DND-41 (cell line): ENCODE data around the gene HPS5.
"Not testable (repeated sequence)": the region's sequence is repeated elsewhere in the genome, so short reads cannot be mapped to it uniquely, and the experiment has no call there.

Source experiments
- ATAC-seq: fragments of 200-7000 bp; cut with Tn5 transposase; 3 replicates; pipeline ENCODE4 v1.9.1; 2021; ENCODE audit warnings: low read depth; ENCODE audit not compliant: insufficient read depth
- DNase-seq: peaks from one replicate; pipeline ENCODE4 v3.0.0-alpha.2; 2020
- H2AFZ ChIP-seq: 2 replicates; pipeline ENCODE4 v1.6.0; 2012; ENCODE audit warnings: low read depth, low read length
- H3K27ac ChIP-seq: 2 replicates; pipeline ENCODE4 v1.5.1; 2012; ENCODE audit warnings: low read length, inconsistent platforms
- H3K27me3 ChIP-seq: fragments of 200-600 bp; sonication (generic); 2 replicates; pipeline ENCODE4 v1.6.0; 2012; ENCODE audit warnings: low read length, mild to moderate bottlenecking, inconsistent platforms; ENCODE audit not compliant: insufficient read depth, poor library complexity
- H3K36me3 ChIP-seq: 2 replicates; pipeline ENCODE4 v1.5.1; 2012; ENCODE audit warnings: low read length, inconsistent platforms; ENCODE audit not compliant: insufficient read depth
- H3K4me1 ChIP-seq: 2 replicates; pipeline ENCODE4 v1.5.1; 2012; ENCODE audit warnings: mild to moderate bottlenecking, low read length; ENCODE audit not compliant: insufficient read depth
- H3K4me2 ChIP-seq: 2 replicates; pipeline ENCODE4 v1.6.0; 2012; ENCODE audit warnings: mild to moderate bottlenecking, moderate library complexity, low read length, inconsistent platforms; ENCODE audit not compliant: insufficient read depth
- H3K4me3 ChIP-seq, 2 experiments: fragments of 200-600 bp in 1 of 2; shearing (Covaris generic) in 1 of 2; 2 replicates each; pipeline ENCODE4 v1.5.1; 2012 to 2016; ENCODE audit warnings: inconsistent platforms in 2 of 2, low read length in 2 of 2, mild to moderate bottlenecking in 2 of 2, low read depth in 1 of 2, moderate library complexity in 1 of 2
- H3K79me2 ChIP-seq: 2 replicates; pipeline ENCODE4 v1.6.0; 2012; ENCODE audit warnings: low read length, inconsistent platforms; ENCODE audit not compliant: insufficient read depth
- H3K9ac ChIP-seq: 2 replicates; pipeline ENCODE4 v1.6.0; 2012; ENCODE audit warnings: low read depth, mild to moderate bottlenecking, inconsistent platforms, low read length, moderate library complexity
- H3K9me3 ChIP-seq: 2 replicates; pipeline ENCODE4 v1.5.1; 2012; ENCODE audit warnings: low read length, moderate library complexity, mild to moderate bottlenecking, inconsistent platforms; ENCODE audit not compliant: insufficient read depth, severe bottlenecking
- H4K20me1 ChIP-seq: 2 replicates; pipeline ENCODE4 v1.6.0; 2012; ENCODE audit warnings: low read length; ENCODE audit not compliant: insufficient read depth
- CTCF ChIP-seq: IDR thresholded peaks from 2 replicates; pipeline ENCODE4 v1.5.1; 2012; ENCODE audit warnings: borderline replicate concordance, low read length, moderate library complexity, mild to moderate bottlenecking; ENCODE audit not compliant: poor library complexity, severe bottlenecking; ENCODE audit errors: extremely low read depth
- EZH2 ChIP-seq: IDR thresholded peaks from 3 replicates; pipeline ENCODE4 v1.6.1; 2012; ENCODE audit warnings: borderline replicate concordance, low read depth, mild to moderate bottlenecking, moderate library complexity, low read length, inconsistent platforms; ENCODE audit not compliant: severe bottlenecking

HPS5 gene

GRCh38 chr11:18271206-18271605, 50.7 kb downstream of the HPS5 start:
- DNase-seq (no peak), ATAC-seq (no peak)
- TF ChIP-seq CTCF = no peak
- no peak for TF ChIP-seq EZH2

GRCh38 chr11:18270102-18270501, 51.8 kb downstream of the HPS5 start:
- no peak for ATAC-seq
- Histone ChIP-seq H3K27me3 (peaks cover 4% of the 10 kb centered on the region), H4K20me1 (no peaks in the 10 kb centered on the region), H2AFZ (no peak overlapping the region), H3K4me1 (no peaks in the 10 kb centered on the region), H3K9ac (no peak overlapping the region), H3K79me2 (no peaks in the 10 kb centered on the region), H3K4me2 (no peak overlapping the region), H3K9me3 (no peaks in the 10 kb centered on the region), H3K4me3 (no peak overlapping the region), H3K27ac (no peak overlapping the region), H3K36me3 (no peaks in the 10 kb centered on the region)
- no peak for TF ChIP-seq CTCF
- no peak for TF ChIP-seq EZH2
- no peak for DNase-seq

More at GRCh38 chr11:18271206-18271605, 50.7 kb downstream of the HPS5 start:
- Histone ChIP-seq H3K4me2 (no peak overlapping the region), H3K9me3 (no peaks in the 10 kb centered on the region), H3K27ac (no peak overlapping the region), H3K27me3 (no peaks in the 10 kb centered on the region), H3K9ac (no peak overlapping the region), H3K79me2 (no peaks in the 10 kb centered on the region), H4K20me1 (no peaks in the 10 kb centered on the region), H3K36me3 (no peaks in the 10 kb centered on the region), H3K4me3 (no peak overlapping the region), H2AFZ (no peak overlapping the region), H3K4me1 (no peaks in the 10 kb centered on the region)

- H3K27ac ChIP-seq, H3K36me3 ChIP-seq, H2AFZ ChIP-seq, H3K9me3 ChIP-seq, H4K20me1 ChIP-seq, H3K9ac ChIP-seq, H3K79me2 ChIP-seq, ATAC-seq, DNase-seq, H3K4me1 ChIP-seq, H3K27me3 ChIP-seq, H3K4me3 ChIP-seq, H3K4me2 ChIP-seq: not testable (repeated sequence)
Observed at GRCh38 chr11:18269252-18269651, 52.7 kb downstream of the HPS5 start.

GRCh38 chr11:18267335-18268133, 54.4 kb downstream of the HPS5 start:
- not testable (repeated sequence) for H4K20me1 ChIP-seq, H3K79me2 ChIP-seq, H2AFZ ChIP-seq, H3K9ac ChIP-seq, H3K4me3 ChIP-seq, H3K27me3 ChIP-seq, H3K4me1 ChIP-seq, H3K36me3 ChIP-seq, DNase-seq, H3K9me3 ChIP-seq, ATAC-seq, H3K27ac ChIP-seq, H3K4me2 ChIP-seq
